ENCODE results near the gene NUDT8.

- TF ChIP-seq HNRNPK (IDR thresholded peaks at IDR 0.05; ENCODE audit: low read depth, low read length, poor library complexity, severe bottlenecking) (no peak), CTCF (IDR thresholded peaks at IDR 0.05 in 2 of 3, conservative IDR thresholded peaks at IDR 0.05 in 1 of 3; ENCODE audit: insufficient read depth in 2 of 3, low read depth in 1 of 3, low read length in 3 of 3) (no peak), ZZZ3 (IDR thresholded peaks at IDR 0.05) (no peak), EHMT2 (IDR thresholded peaks at IDR 0.05) (no peak), XRCC5 (IDR thresholded peaks at IDR 0.05; ENCODE audit: low read depth, low read length) (no peak)
Observed at GRCh38 chr11:67663532-67664212, 33.9 kb upstream of the NUDT8 start.

Measured in K562 (cell line).